ENCODE data around the gene DNM3. TPM values are rescaled to one million over a fixed set of nuclear protein-coding genes. Genes with fewer than 3 reads are reported as not detected.

Gene DNM3
- total and polyA plus RNA-seq, 12 donors = 7.2 to 78.6 (median 18.4) TPM

DNA sequence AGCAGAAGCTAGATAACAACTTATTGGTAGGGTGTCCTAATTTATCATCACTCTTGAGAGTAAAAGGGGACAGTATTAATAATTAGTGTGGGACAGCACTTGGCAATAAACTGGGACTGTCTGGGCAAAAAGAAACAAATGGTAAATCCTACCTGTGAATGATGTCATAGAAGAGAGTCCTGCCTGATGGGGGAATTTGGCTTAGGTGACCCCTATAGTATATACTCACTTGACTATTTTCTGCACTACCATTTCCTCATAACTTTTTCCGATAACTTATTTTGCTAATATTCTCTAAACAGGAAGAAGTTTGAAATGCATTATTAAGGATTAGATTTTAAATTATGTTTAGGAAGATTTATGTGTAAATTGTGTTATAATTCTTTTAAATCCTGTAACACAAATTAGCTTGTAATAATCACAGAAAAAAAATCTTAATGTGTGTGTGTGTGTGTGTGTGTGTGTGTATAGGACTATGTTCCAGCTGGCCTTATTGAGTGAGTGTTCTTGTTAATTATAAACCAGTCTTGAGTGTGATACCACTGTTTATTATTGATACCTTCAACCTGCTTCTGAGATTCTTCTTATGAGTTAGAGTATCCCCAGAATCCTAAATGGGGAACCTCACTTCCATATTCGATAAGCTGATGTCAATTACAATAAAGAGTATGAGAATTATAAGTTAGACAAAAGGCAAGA is 435.0 kb downstream of the DNM3 start:
- Histone ChIP-seq H3K4me1 (replicated peaks in 1 of 2) (no peaks in the 10 kb centered on the region), H3K27ac (no peak overlapping the region), H3K9me3 (replicated peaks in 1 of 3) (no peaks in the 10 kb centered on the region), H3K27me3 (no peaks in the 10 kb centered on the region), H3K4me3 (no peak overlapping the region), H3K36me3 (replicated peaks in 1 of 2) (no peaks in the 10 kb centered on the region)
- WGBS, 4 donors = 49 to 93% (median 50%) methylated on average over 1 to 2 of the region's 2 CpGs
- intact Hi-C loops (cut with DNase I) = no loop called here
- TF ChIP-seq POLR2A (IDR thresholded peaks at IDR 0.05) (no peak), CTCF (IDR thresholded peaks at IDR 0.05) (no peak)
- no peak for DNase-seq

GRCh38 chr1:172277275-172277674 is 436.0 kb downstream of the DNM3 start:
- intact Hi-C loops (cut with DNase I) = no loop called here
- Histone ChIP-seq H3K4me3 (no peak overlapping the region), H3K36me3 (replicated peaks in 1 of 2) (no peaks in the 10 kb centered on the region), H3K27ac (no peak overlapping the region), H3K9me3 (replicated peaks in 1 of 3) (no peaks in the 10 kb centered on the region), H3K4me1 (replicated peaks in 1 of 2) (no peaks in the 10 kb centered on the region), H3K27me3 (no peaks in the 10 kb centered on the region)
- 90 to 100% (median 92%) methylated on average over 1 of the region's 1 CpG for WGBS, 4 donors
- no peak for DNase-seq
- TF ChIP-seq POLR2A (IDR thresholded peaks at IDR 0.05) (no peak), CTCF (IDR thresholded peaks at IDR 0.05) (no peak)

- DNase-seq = no peak
- no peak overlapping the region for H3K4me3 ChIP-seq
- TF ChIP-seq CTCF (IDR thresholded peaks at IDR 0.05) = no peak
- no peak for TF ChIP-seq POLR2A (IDR thresholded peaks at IDR 0.05)
- H3K27ac ChIP-seq = no peak overlapping the region
- no peaks in the 10 kb centered on the region for H3K36me3 ChIP-seq (replicated peaks in 1 of 2)
- H3K4me1 ChIP-seq (replicated peaks in 1 of 2) = no peaks in the 10 kb centered on the region
- H3K9me3 ChIP-seq (replicated peaks in 1 of 3) = no peaks in the 10 kb centered on the region
- H3K27me3 ChIP-seq = no peaks in the 10 kb centered on the region
- 94 to 100% (median 99%) methylated on average over 1 of the region's 1 CpG for WGBS, 4 donors
- intact Hi-C loops (cut with DNase I) = no loop called here
Measured at GRCh38 chr1:172277989-172278388, 436.7 kb downstream of the DNM3 start.

GRCh38 chr1:172278478-172278877 is 437.2 kb downstream of the DNM3 start:
- H3K36me3 ChIP-seq (replicated peaks in 1 of 2) = no peaks in the 10 kb centered on the region
- no peaks in the 10 kb centered on the region for H3K4me1 ChIP-seq (replicated peaks in 1 of 2)
- WGBS, 4 donors = 90 to 97% (median 93%) methylated on average over 1 of the region's 1 CpG
- peak overlapping the region in 1 of 5 donors; percentile 24 for H3K27ac ChIP-seq
- no peaks in the 10 kb centered on the region for H3K9me3 ChIP-seq (replicated peaks in 1 of 3)
- TF ChIP-seq CTCF (IDR thresholded peaks at IDR 0.05) (no peak), POLR2A (IDR thresholded peaks at IDR 0.05) (no peak)
- H3K27me3 ChIP-seq = no peaks in the 10 kb centered on the region
- no peak overlapping the region for H3K4me3 ChIP-seq
- intact Hi-C loops (cut with DNase I) = no loop called here
- DNase-seq = no peak

All from adrenal gland (tissue), 12 donors.